Progenitor cell of endocrine pancreas (in vitro differentiated cells): ENCODE results near the gene CHST15. TPM values are rescaled to one million over a fixed set of nuclear protein-coding genes. Genes with fewer than 3 reads are reported as not detected.

Experiments used
- DNase-seq: peaks from one replicate; pipeline ENCODE4 v3.0.0; 2021; ENCODE audit warnings: low spot score; ENCODE audit not compliant: unreplicated experiment
- H3K27ac Mint-ChIP-seq: 2 replicates; pipeline ENCODE4 v1.8.0; 2021; ENCODE audit warnings: mild to moderate bottlenecking, moderate library complexity, mixed read lengths
- H3K27me3 Mint-ChIP-seq: 2 replicates; pipeline ENCODE4 v1.8.0; 2021; ENCODE audit warnings: mixed read lengths
- H3K36me3 Mint-ChIP-seq: 2 replicates; pipeline ENCODE4 v1.8.0; 2022; ENCODE audit warnings: mixed read lengths; ENCODE audit not compliant: insufficient read depth
- H3K4me1 Mint-ChIP-seq: 2 replicates; pipeline ENCODE4 v1.8.0; 2021; ENCODE audit warnings: low read depth, mixed read lengths
- H3K4me3 Mint-ChIP-seq: 2 replicates; pipeline ENCODE4 v1.8.0; 2021; ENCODE audit warnings: low read depth, mild to moderate bottlenecking, moderate library complexity, mixed read lengths
- H3K9me3 Mint-ChIP-seq: 2 replicates; pipeline ENCODE4 v1.8.0; 2021; ENCODE audit warnings: low read depth, mixed read lengths
- total RNA-seq: library from RNA; stranded (reverse); gene quantifications from 2 replicates; pipeline ENCODE4 v1.2.1, GENCODE V29; 2021
- TF ChIP-seq, protein P1 (sequence below): fragments of 200-600 bp; sonication (generic); IDR thresholded peaks from one replicate; pipeline ENCODE4 v1.5.0; 2021; ENCODE audit warnings: antibody characterized with exemption, mild to moderate bottlenecking; ENCODE audit not compliant: unreplicated experiment

CHST15 gene
- total RNA-seq, 1 donor from 2014 or later: 7.9 TPM

DNA sequence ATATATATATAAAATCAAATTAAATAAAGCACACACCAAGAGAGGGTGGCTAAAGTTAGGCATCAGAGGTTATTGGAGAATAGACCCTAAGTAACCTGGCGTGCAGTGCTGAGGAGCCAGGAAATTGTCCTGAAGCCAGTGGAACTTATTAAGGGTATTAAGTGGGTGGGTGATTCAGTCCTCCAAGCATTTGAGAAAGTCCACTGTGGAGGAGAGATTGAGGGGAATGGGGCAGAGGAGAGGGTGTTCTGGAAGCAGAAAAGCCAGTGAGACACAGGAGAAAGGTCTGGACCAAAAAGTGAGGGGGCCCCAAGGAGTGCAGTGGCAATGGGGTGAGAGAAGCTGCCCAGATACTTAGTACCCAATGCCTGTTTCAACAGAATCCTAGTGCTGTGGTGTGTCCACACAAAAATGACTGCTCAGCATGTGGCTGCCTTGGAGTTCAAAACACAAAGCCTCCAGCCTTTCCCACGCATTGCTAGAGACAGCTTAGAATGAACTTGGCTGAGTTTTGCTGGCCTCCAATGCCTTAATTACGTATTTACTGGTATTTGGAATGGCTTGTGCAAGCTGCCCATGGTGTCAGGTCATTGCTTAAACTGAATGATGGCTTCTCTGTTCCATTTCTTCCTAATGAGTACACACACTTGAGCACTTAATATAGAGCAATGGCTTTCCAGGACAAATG, 44.9 kb upstream of the CHST15 start:
- H3K4me3 Mint-ChIP-seq: no peak overlapping the region
- H3K27ac Mint-ChIP-seq: no peak overlapping the region
- H3K4me1 Mint-ChIP-seq: no peaks in the 10 kb centered on the region
- H3K27me3 Mint-ChIP-seq: peaks cover 5% of the 10 kb centered on the region
- no peaks in the 10 kb centered on the region for H3K9me3 Mint-ChIP-seq
- no peak for DNase-seq
- TF ChIP-seq, protein P1, sequence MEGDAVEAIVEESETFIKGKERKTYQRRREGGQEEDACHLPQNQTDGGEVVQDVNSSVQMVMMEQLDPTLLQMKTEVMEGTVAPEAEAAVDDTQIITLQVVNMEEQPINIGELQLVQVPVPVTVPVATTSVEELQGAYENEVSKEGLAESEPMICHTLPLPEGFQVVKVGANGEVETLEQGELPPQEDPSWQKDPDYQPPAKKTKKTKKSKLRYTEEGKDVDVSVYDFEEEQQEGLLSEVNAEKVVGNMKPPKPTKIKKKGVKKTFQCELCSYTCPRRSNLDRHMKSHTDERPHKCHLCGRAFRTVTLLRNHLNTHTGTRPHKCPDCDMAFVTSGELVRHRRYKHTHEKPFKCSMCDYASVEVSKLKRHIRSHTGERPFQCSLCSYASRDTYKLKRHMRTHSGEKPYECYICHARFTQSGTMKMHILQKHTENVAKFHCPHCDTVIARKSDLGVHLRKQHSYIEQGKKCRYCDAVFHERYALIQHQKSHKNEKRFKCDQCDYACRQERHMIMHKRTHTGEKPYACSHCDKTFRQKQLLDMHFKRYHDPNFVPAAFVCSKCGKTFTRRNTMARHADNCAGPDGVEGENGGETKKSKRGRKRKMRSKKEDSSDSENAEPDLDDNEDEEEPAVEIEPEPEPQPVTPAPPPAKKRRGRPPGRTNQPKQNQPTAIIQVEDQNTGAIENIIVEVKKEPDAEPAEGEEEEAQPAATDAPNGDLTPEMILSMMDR: no peak
- no peaks in the 10 kb centered on the region for H3K36me3 Mint-ChIP-seq

DNA sequence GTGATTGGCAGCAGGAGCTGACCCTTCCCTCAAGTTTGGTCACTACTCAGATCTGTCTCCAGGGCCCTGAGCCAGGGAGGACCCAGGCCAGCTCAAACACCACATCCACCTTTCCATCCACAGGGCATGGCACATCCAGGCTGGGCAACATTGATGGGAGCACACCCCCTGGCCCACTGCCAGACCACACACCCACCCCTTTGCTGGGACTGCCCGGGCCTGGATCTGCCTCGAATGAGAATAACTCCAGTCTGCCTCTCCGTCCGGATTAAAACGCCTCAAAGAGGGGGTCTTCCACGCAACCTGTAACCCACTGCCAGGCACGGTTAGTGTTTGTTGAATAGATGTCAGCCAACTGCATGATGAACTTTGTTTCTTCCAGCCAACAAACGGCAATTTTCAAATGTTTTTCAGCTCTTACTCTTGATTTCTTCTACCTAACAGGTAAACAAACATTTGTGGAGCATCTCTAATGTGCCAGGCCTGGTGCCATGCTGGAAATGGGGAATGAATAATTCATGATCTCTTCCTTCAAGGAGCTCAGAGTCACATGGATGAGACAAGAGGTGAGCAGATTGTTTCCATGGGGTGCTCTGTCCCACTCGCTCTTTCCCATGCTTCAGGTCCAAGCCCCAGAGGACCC, 41.0 kb upstream of the CHST15 start:
- no peak for DNase-seq
- H3K9me3 Mint-ChIP-seq: no peaks in the 10 kb centered on the region
- H3K27ac Mint-ChIP-seq: no peak overlapping the region
- no peaks in the 10 kb centered on the region for H3K4me1 Mint-ChIP-seq
- no peaks in the 10 kb centered on the region for H3K36me3 Mint-ChIP-seq
- TF ChIP-seq, protein P1: no peak
- H3K4me3 Mint-ChIP-seq: no peak overlapping the region
- peaks cover 5% of the 10 kb centered on the region for H3K27me3 Mint-ChIP-seq

DNA sequence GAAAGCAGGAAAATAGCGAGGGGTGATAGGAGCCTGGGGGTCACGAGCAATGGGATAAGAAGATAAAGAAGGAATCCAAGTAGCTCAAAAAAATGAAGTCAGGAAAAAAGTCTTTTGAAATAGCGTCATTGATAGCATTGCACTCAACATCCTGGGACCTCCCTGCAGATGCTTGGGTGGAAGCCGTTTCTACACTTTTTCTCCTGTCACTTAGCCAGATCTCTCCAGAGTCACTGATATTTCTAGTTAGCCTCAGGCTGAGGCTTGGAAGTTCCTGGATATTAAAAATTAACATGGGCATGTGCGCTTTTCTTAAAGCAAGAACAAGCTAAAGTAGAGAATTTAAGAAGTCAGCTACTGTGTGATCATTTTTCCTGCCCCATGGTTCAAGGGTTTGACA, 39.5 kb upstream of the CHST15 start:
- no peaks in the 10 kb centered on the region for H3K9me3 Mint-ChIP-seq
- no peak for DNase-seq
- H3K27me3 Mint-ChIP-seq: peaks cover 5% of the 10 kb centered on the region
- no peaks in the 10 kb centered on the region for H3K4me1 Mint-ChIP-seq
- H3K27ac Mint-ChIP-seq: no peak overlapping the region
- TF ChIP-seq, protein P1: no peak
- no peaks in the 10 kb centered on the region for H3K36me3 Mint-ChIP-seq
- no peak overlapping the region for H3K4me3 Mint-ChIP-seq

DNA sequence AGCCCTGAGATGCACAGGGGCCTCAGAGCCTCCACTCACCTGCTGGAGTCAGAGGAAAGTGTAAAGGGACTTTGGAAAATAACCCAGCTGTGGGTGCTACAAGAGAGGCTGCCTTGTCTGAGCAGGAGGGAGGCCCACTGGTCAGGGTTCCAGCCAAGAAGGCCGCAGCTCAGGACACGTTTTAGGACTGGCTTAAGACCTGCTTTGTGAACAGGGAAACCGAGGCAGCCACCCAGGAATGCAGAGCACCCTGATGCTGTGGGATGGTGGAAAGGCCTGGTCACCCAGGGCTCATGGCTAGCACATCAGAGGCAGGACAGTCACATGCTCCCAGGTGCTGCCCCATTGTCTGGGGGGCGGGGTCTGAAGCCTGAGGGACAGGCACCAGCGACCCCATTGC, 38.9 kb upstream of the CHST15 start:
- Mint-ChIP-seq H3K27ac (no peak overlapping the region), H3K36me3 (no peaks in the 10 kb centered on the region), H3K4me3 (no peak overlapping the region), H3K27me3 (peaks cover 3% of the 10 kb centered on the region), H3K4me1 (no peaks in the 10 kb centered on the region), H3K9me3 (no peaks in the 10 kb centered on the region)
- DNase-seq: no peak
- TF ChIP-seq, protein P1: no peak

DNA sequence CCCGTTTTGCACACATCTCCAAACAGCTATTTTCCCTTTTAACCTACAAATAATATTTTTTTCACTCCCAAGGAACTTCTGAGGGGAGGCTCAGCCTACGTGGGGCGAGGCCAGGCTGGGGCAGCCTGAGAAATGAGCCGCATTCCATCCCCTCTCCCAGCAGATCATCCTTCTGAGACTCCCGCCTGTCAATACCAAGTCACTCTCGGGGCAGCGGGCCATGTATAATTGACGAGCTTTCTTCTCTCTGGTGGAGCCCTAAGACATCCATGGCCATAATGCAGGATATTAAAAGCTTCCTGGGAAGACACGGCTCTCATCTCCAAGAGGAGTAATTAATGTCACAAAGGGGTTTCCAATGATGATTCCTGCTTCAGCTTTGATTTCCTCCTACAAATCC, 37.8 kb upstream of the CHST15 start:
- Mint-ChIP-seq H3K4me3 (no peak overlapping the region), H3K9me3 (no peaks in the 10 kb centered on the region), H3K27me3 (peaks cover 5% of the 10 kb centered on the region), H3K36me3 (no peaks in the 10 kb centered on the region), H3K4me1 (no peaks in the 10 kb centered on the region), H3K27ac (no peak overlapping the region)
- DNase-seq: no peak
- TF ChIP-seq, protein P1: no peak
